Measurements from ENCODE around the gene LIMS3.
"Not testable (repeated sequence)": the region's sequence is repeated elsewhere in the genome, so short reads cannot be mapped to it uniquely, and the experiment has no call there.

The LIMS3 gene, protein sequence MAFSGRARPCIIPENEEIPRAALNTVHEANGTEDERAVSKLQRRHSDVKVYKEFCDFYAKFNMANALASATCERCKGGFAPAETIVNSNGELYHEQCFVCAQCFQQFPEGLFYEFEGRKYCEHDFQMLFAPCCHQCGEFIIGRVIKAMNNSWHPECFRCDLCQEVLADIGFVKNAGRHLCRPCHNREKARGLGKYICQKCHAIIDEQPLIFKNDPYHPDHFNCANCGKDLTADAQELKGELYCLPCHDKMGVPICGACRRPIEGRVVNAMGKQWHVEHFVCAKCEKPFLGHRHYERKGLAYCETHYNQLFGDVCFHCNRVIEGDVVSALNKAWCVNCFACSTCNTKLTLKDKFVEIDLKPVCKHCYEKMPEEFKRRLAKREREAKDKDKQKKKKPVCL

DNA sequence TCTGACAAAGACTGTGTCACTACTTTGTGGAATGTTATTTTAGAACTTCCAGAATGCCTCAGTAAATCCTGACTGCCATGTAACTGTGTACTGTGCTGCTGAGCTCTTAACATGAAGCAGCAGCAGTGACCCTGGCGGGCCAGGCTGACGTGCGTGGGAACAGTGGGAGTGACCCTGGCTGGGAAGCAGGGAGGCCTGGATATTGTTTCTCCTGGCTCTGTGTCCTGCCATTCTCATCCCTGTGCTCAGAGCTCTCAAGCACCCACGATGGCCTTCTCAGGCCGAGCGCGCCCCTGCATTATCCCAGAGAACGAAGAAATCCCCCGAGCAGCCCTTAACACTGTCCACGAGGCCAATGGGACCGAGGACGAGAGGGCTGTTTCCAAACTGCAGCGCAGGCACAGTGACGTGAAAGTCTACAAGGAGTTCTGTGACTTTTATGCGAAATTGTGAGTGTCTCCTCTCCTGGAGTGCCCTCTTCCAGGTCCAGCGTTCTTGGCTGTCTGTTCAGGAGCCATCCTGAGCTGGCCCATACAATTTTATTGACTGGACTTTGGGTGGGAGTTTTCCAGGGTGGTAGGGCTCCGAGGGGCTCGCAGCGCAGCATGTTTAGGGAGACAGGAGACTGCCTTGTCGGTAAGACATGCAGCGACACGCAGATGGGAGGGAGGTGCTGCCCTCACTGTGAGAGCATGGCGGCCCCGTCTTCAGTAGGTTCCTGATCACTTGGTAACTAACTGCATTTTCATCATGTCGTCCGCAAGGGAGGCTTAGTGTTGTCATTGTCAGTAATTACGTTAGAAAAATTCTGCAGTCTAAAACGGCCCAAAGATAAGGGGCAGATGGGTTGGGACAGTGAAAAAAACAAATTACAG is at the start of gene LIMS3:
TSS of gene LIMS3 (plus strand) at position 227 of the 875 bp plus-strand sequence. CDS start at position 268, 41 bp downstream.
- not testable (repeated sequence) for DNase-seq

DNA sequence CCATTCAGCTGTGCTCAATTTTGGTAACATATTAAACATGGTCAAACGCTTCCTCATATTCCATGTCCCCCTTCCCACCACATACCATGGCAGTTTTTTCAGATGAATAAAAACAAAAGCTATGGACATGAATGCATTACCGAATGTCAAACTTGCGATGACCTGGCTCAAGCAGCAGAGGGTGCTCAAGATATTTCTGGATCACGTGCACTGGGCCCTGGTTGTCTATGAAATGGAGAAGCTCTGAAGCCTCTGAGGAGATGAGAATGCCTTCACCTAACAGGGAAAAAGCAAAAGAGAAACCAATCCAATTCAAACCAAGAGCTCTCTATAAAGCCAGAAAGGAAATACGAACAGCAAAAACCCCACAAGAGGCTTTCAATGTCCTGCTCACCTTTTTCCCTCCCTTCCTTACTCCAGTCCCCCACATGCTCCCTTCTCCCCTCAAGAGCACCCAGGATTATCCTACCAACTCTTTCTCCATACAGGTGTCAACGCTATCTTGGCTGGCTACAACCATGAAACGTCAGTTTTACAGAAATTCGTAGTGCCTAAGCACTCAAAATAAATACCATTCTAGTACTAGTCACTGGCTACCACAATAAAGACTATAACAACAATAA is 27.2 kb upstream of the LIMS3 start:
- DNase-seq: not testable (repeated sequence)

DNA sequence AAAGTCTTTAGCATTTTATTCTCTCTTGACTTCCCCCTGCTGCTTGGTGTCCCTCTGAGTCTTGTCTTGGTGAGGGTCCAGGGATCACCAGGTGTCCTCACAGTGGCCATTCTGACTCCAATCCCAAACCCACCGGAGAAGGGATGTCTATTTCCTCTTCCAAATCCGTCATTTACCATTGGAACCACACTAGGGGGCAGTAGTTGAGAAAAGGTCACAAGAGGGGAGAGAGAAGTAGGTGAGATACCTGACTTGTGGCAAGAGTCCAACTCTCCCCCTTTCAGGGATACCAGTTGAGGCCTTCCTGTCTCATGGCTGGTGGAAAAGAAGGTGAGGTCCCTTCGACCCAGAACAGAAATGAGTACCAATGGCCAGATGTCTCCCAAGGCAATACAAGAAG is 21.9 kb upstream of the LIMS3 start:
- not testable (repeated sequence) for DNase-seq

DNA sequence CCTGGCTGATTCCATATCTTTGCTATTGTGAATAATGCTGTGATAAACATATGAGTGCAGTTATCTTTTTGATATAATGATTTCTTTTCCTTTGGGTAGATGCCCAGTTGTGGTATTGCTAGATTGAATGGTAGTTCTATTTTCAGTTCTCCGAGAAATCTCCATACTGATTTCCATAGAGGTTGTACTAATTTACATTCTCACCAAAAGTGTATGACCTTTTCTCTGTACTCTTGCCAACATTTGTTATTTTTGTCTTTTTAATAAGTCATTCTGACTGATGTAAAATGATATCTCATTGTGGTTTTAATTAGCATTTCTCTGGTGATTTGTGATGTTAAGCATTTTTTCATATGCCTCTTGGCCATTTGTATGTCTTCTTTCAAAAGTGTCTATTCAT is 16.4 kb upstream of the LIMS3 start:
- not testable (repeated sequence) for DNase-seq

DNA sequence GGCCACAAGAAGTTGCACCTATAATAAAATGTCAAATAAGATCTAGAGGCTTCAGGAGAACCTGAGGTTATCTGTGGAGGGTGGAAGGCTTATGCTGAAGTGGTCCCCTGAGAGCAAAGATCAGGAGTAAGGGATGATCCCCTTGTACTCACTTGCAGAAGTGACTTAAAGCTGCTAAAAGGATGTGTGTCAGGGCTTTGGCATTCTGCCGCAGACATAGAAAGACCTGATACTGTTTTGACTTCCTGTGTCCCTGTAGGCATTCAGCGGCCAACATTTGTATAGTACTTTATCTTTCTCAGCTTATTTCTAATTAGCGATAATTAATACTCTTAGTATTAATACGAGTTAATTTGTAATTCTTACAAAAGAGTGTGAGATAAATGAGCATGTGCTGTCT is 10.1 kb upstream of the LIMS3 start:
- not testable (repeated sequence) for DNase-seq

DNA sequence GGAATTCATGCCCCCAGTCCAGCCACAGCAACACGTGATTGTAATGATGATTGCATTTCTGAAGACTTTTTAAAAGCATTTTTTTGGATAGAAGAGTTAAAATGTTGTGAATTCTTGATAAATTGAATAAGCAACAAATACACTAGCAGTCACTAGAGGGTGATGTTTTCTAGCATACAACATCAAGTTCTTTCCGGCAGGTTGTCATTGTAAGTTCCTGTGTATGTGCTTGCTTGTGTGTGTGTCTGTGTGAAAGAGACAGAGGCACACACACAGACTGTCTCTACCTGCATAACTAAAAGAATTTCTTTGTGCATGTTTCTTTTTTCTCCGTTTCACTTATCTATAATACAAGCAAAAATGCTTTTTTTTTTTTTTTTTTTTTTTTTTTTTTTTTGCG is 8.6 kb upstream of the LIMS3 start:
- not testable (repeated sequence) for DNase-seq

DNA sequence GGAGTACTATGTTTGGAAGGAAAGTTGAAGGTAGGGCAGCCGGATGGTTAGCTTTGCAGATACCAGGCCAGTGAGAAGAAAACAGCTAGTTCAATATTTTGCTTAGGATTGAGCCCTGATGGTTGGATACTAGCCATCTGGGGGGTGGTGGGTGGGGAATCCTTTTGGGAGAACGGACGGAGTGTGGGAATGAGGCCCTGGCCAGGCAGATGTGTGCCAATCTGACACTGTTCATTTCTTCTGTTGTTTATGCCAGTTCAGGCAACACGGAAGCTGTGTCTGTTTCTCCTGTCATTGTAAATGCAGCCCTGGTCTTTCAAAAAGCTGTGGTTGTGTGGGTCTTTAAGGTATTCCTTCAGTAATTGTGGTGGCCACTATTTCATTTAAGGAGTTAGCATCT is 7.5 kb upstream of the LIMS3 start:
- not testable (repeated sequence) for DNase-seq

DNA sequence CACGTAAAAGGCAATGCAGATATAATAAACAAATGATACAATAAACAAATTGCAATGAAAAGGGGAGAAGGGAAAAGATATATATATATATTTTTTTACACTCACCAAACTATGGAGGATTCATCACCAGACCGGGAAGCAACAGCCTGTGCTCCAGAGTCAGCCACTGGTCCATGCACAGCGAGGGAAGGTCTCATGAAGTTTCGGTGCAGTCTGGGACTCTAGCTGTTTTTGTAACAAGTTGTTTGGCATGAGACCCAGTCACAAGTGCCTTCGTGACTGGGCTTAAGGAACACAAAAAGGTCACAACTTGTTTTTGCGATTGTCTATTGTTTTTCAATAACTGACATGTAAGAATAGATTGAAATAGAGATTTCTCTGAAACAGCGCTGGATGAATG is 4.8 kb upstream of the LIMS3 start:
- not testable (repeated sequence) for DNase-seq

DNA sequence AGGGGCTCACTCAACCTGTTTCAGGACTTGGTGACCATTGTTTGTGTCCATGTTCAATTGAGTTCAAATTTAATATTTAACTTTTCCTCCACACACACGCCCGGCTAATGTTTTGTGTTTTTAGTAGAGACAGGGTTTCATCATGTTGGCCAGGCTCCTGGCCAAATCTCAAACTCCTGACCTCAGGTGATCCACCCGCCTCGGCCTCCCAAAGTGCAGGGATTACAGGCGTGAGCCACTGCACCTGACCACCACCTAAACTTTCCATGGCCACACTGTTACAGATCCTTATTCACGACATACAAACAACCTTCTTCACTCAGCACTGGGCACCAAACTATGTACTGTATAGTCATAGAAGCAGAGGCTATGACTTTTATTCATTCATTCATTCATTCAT is 4.3 kb upstream of the LIMS3 start:
- not testable (repeated sequence) for DNase-seq

DNA sequence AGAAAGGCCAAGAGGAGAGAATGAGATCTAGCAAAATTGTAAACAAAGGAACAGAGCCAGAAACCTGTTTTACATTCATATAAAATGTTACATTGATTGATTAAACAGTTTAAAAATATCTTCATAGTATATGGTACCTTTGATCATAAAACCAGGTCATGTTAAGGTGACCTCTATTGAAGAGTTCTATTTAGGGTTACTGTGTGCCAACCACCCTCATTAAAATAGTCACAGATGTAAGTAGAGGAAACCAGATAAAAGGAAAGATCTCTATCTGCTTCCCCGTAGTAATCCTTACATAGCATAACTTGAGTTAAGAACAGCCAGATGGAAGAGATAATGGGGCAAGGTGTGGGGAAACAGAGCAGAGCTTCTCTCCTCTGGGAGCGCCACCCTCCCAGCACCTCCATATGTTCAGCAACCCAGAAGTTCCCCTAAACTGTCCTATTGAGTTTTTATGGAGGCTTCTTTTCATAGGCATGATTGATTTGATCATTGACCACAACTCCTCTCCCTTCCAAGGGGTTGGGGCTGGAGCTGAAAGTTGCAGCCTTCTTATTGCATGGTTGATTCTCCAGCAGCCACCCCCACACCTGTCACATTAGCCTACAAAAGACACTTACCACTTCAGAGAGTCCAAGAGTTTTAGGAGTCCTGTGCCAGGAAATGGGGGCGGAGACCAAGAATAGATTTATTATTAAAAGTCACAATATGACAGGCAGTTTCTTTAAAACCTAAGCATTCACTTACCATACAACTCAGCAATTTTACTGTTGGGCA is 3.2 kb upstream of the LIMS3 start:
- not testable (repeated sequence) for DNase-seq

DNA sequence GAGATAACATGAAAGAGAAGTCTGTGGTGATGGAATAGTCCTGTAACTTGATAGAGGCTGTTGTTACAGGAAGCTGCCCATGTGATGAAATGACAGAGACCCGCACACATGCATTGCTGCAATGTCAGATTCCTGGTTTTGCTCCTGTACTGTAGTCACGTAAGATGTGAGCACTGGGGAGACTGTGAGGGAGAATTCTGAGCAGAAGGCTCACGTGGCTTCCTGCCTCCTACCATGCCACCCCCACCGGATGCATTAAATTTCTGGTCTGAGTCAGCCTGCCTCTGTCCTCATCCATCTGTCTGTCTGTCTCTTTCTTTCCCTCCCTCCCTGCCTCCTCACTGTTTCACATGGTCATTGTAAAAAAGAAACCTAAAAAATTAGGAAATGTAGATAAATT is 2.3 kb upstream of the LIMS3 start:
- DNase-seq: not testable (repeated sequence)

DNA sequence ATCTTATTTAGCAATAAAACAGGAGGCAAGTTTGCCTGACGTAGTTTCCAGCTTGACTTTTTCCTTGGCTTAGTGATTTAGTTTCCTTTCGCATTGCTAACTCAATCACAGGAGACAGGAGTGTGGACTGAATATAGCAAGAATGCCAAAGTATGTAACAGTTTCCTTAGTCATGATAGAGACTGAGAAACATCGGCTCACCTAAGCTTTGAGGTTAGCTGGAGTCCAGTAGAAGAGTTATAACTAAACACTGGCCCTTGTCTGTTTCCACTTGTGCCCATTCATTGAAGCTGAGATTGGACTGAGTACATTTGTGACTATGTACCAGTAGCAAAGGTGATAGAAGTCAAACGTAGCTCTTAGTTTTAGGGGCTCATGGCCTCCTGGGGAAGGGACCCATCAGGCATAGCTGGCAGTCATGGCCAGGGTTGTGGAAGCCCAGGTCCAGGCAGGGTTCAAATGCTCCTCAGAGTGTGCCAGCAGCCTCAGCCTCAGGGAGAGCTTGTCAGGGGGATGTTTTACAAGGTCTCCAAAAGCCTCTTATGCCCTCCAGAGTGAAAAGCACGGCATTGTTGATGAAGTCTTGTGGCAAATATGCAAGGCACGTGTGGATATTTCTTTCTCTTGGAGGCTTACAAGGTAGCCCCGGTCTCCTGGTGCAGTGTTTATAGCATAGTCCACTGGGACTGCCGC is 573 bp upstream of the LIMS3 start:
- not testable (repeated sequence) for DNase-seq

DNA sequence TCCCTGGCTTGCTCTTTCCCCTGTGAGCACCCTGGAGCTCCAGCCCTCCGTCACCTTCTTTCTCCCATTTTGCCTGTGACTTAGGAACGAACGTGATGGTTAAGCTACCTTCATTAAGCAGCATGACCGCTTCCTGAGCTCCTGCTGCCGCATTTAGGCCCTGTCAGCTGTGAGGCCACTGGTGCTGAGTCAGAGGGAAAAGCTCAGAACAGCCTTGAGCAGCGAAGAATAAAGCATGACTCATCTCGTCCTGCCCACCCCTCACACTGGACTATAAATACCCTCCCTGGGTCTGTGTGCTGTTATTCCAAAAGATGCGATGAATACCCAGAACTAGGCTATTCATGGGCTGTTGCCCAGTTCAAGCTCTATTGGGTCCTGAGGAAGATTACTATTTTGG is 7.3 kb downstream of the LIMS3 start:
- DNase-seq: not testable (repeated sequence)

DNA sequence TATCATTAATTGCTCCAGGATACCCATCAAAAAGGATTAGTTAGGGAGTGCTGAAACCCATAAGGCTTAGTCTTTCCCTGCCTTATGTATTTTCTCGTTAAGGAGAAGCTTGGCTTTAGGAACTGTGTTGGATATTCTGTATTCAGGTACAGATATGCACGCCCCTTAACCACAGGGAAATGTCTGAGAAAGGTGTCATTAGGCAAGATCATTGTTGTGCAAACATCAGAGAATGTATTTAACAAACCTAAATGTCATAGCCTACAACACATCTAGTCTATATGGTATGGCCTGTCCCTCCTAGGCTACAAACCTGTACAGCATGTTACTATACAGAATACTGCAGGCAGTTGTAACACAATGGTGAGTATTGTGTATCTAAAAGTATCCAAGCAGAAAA is 10.1 kb downstream of the LIMS3 start:
- DNase-seq: not testable (repeated sequence)

DNA sequence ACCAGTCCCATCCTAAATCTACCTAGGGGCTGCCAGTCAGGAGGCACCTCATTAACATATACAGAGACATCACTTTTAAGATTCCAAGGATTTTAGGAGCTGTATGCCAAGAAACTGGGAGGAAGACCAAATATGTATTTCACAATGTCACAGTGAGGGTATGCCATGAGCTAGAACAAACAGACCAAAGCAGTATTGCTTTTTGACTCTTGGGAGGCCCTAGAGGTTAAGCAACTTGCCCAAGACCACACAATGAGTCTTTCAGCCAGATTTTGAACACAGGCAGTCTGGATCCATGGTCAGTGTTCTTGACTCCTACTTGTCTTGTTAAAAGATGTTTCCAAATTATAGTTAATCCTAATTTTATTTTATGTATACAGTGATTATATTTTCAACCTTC is 12.3 kb downstream of the LIMS3 start:
- DNase-seq: not testable (repeated sequence)

DNA sequence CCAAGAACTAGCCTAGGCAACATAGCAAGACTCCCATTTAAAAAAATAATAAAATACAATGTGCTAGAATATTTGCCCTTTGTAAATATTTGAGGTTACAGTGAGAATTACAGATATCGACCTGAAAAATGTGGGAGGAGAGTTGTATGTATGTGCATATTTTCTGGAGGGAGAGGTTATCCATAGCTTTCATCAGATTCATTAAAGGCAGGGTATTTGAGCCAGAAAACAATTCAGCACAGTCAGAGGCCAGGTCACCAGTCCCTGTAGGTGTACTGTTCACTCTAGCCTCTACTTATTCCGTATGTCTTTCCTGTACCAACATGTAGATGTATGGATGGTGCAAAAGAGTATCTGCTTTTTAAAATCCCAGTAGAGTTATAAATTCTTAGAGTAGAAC is 15.4 kb downstream of the LIMS3 start:
- not testable (repeated sequence) for DNase-seq

DNA sequence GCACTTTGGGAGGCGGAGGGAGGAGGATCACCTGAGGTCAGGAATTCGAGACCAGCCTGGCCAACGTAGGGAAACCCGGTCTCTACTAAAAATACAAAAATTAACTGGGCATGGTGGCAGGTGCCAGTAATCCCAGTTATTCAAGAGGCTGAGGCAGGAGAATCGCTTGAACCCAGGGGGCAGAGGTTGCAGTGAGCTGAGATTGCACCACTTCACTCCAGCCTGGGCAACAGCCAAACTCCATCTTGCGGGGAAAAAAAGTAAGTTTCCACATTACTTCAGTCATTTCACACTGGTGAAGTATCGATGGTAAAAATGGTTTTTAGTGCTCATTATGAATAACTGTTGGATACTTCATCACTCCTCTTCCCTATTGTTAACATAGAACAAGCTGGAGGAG is 16.1 kb downstream of the LIMS3 start:
- not testable (repeated sequence) for DNase-seq

DNA sequence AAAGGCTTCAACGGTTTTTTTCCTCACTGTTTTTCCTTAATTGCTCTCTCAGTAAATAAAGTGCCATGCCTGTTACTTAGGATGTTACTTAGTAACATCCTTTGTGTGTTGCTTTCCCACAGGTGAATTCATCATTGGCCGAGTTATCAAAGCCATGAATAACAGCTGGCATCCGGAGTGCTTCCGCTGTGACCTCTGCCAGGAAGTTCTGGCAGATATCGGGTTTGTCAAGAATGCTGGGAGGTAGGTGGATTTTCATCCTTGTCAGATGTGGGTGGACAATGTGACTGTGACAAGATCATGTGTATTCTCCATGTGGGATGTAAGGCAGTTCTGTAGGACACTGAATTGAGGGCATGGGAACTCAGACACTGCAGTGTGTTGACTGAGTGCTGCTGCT is 17.3 kb downstream of the LIMS3 start:
- not testable (repeated sequence) for DNase-seq

DNA sequence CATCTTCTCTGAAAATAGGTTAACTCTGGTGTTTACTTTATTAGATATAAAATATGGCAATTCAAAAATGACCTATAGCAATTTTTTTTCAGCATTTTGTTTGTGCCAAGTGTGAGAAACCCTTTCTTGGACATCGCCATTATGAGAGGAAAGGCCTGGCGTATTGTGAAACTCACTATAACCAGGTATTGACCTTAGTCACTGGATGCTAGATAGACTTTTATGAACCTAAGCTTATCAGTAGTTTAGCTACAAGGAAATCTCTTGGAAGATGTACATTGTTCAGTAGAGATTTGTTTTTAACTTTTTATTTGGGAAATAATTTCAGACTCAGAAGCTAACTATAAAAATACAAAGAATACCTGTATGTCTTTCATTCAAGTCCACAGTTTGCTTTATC is 21.7 kb downstream of the LIMS3 start:
- not testable (repeated sequence) for DNase-seq

DNA sequence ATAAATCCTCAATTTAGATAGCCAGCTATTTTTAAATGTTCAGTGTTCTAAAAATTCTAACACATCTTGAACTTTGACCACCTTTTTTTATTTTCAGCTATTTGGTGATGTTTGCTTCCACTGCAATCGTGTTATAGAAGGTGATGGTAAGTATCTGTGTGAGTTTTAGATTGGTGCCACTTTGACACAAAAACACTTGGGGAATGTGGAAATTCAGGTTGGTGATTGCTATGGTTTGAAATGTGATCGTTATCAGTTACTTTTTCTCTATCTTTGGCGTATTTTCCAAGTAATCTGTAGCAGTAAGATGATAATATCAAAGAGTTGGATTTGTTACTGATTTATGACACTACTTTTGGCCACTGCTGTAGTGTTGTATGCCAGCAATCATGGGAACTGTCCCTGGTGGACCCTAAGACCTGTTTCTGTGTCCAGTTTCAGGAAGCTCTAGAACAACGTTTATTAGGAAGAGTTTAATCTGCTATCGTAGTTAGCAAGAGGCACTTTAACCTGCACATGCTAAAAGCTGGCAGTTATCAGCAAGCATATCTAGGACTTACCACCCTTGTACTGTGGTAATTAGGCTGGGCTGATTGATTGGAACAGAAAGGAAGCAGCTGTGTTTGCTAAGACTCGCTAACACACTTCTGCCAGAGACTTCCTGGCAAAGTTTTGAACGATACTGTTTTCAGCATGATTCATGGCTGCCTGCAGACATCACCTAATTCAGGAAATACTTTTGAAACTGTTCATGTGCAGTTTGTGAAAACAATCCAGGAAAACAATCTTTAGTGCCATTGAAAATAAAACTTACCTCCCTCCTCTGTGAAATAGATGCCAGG is 23.3 kb downstream of the LIMS3 start:
- DNase-seq: not testable (repeated sequence)

DNA sequence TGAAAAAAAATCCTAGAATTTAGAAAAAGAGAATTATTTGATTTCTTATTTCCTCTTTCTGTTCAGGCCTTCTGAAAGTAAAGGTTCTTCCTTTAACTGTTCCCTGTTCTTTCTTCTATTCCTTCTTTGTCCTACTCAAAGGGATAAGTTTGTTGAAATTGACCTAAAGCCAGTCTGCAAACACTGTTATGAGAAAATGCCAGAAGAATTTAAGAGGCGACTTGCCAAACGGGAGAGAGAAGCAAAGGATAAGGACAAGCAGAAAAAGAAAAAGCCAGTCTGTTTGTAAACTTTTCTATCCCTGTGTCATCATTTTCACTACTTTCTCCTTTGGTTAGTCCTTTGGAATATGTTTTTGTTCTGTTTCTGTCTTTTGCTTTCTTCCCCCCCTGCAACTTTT is 26.0 kb downstream of the LIMS3 start:
- DNase-seq: not testable (repeated sequence)

Data from activated effector memory CD4-positive, alpha-beta T cell treated with Interleukin-2 at 50 U/mL for 16 hours (primary cell).